T follicular helper cell (primary cell): ENCODE measurements around the gene MAPK8IP3.
A peak's percentile ranks its signal among the peaks of the same experiment; 100 is the strongest.

Experiments
- DNase-seq: peaks from one replicate; pipeline ENCODE4 v3.0.0-alpha.2; 2020; ENCODE audit warnings: low read depth

The MAPK8IP3 gene

GRCh38 chr16:1809281-1809801 is 103.3 kb downstream of the MAPK8IP3 start:
- DNase-seq: no peak

GRCh38 chr16:1810106-1810505 is 104.1 kb downstream of the MAPK8IP3 start:
- DNase-seq: no peak

- DNase-seq: no peak
These were observed 104.5 kb downstream of the MAPK8IP3 start for GRCh38 chr16:1810536-1810935.

GRCh38 chr16:1812732-1813163 is 106.8 kb downstream of the MAPK8IP3 start:
- DNase-seq: peak; percentile 31

- no peak for DNase-seq
These were observed 109.5 kb downstream of the MAPK8IP3 start for GRCh38 chr16:1815461-1815860.

- DNase-seq: no peak
These were observed 110.6 kb downstream of the MAPK8IP3 start for GRCh38 chr16:1816396-1817275.

- no peak for DNase-seq
These were observed 111.2 kb downstream of the MAPK8IP3 start for GRCh38 chr16:1817276-1817589.

GRCh38 chr16:1817716-1818115 is 111.7 kb downstream of the MAPK8IP3 start:
- no peak for DNase-seq

GRCh38 chr16:1818204-1818872 is 112.3 kb downstream of the MAPK8IP3 start:
- no peak for DNase-seq

- no peak for DNase-seq
These were observed 113.0 kb downstream of the MAPK8IP3 start for GRCh38 chr16:1818873-1819525.

- DNase-seq: no peak
These were observed 113.6 kb downstream of the MAPK8IP3 start for GRCh38 chr16:1819611-1820010.
